Psoas muscle (tissue), 8 donors: ENCODE measurements around the gene KCNH2. TPM values are rescaled to one million over a fixed set of nuclear protein-coding genes. Genes with fewer than 3 reads are reported as not detected.

Experiments
- ATAC-seq, 4 donors: fragments of 200-7000 bp; cut with Tn5 transposase; one replicate each; pipeline ENCODE4 v1.9.1; 2020; ENCODE audit warnings: moderate library complexity in 3 of 4, mild to moderate bottlenecking in 2 of 4
- DNase-seq, 2 donors: peaks; one replicate each; pipeline ENCODE4 v3.0.0-alpha.2; 2020
- H3K27ac ChIP-seq: fragments of 200-600 bp; one replicate; pipeline ENCODE4 v1.8.0; 2022
- H3K27me3 ChIP-seq, 3 donors: fragments of 200-600 bp in 1 of 3; one replicate each; pipeline versions ENCODE4 v1.6.1 to v1.8.0; 2013 to 2022; ENCODE audit warnings: low read length in 2 of 3, mild to moderate bottlenecking in 2 of 3, moderate library complexity in 1 of 3; ENCODE audit not compliant: insufficient read depth in 3 of 3
- H3K36me3 ChIP-seq, 2 donors: fragments of 200-600 bp in 1 of 2; one replicate each; pipeline versions ENCODE4 v1.6.1 to v1.8.0; 2013 to 2022; ENCODE audit warnings: low read depth in 1 of 2, mild to moderate bottlenecking in 1 of 2, moderate library complexity in 1 of 2; ENCODE audit not compliant: insufficient read depth in 1 of 2
- H3K4me1 ChIP-seq: fragments of 200-600 bp; one replicate; pipeline ENCODE4 v1.8.0; 2022
- H3K4me3 ChIP-seq: fragments of 200-600 bp; one replicate; pipeline ENCODE4 v1.8.0; 2022; ENCODE audit warnings: mild to moderate bottlenecking
- H3K9me3 ChIP-seq: fragments of 200-600 bp; one replicate; pipeline ENCODE4 v1.8.0; 2022
- CTCF ChIP-seq: fragments of 200-600 bp; IDR thresholded peaks from one replicate; pipeline ENCODE4 v1.8.0; 2022; ENCODE audit warnings: antibody characterized with exemption
- WGBS, 3 donors: extraction: QIAGEN DNeasy Blood & Tissue Kit; methylation state at CpG; one replicate each; pipeline versions ENCODE4 v1.1.6 to v1.1.7; 2013; 5-methylcytosine and 5-hydroxymethylcytosine counted together
- intact Hi-C, 2 donors: fragments of 100-400 bp; cut with DNase I; formaldehyde crosslinking; loops; one replicate each; pipeline versions ENCODE4 v1.11.0 to v1.14.2; 2022
- polyA plus RNA-seq, 3 donors: library from polyadenylated mRNA; stranded (reverse); fragments of 200-250 nt; gene quantifications; one replicate each; pipeline ENCODE4 v1.2.3, GENCODE V29; 2013
- total RNA-seq, 4 donors: library from RNA; stranded (reverse); fragmentation: NEBNext Ultra II Directional in 2 of 4; extraction: Animal tissue kit (Norgen Biotek cat#: 25700) in 2 of 4; gene quantifications; one replicate each; pipeline versions ENCODE4 v1.2.1 to v1.2.4, GENCODE V29; 2021 to 2023
- donor health status: healthy with polysubstance abuse.
- donor health status: DM: no; HTN: no; CAD: no; lungs with moderate emphysema.
- donor health status: Bipolar disorder and iron deficiency.
- donor health status: healthy.
- donor health status: DM: yes; HTN: yes; CAD: no.
- donor health status: DM: no; HTN: no; CAD: no.
- donor health status: DM: no; HTN: no; CAD: no.
- donor health status: DM: yes; HTN: yes; CAD: no.

KCNH2 gene
- total and polyA plus RNA-seq, 7 donors, result 0.18 to 0.48 (median 0.22) TPM

- Histone ChIP-seq H3K9me3 (no peaks in the 10 kb centered on the region), H3K27ac (no peak overlapping the region), H3K4me3 (no peak overlapping the region), H3K36me3 (no peaks in the 10 kb centered on the region), H3K4me1 (peaks cover 19% of the 10 kb centered on the region), H3K27me3 (peaks cover 0 to 11% (median 0%) of the 10 kb centered on the region in 3 donors)
- DNase-seq, result peak in 1 of 2 donors; percentile 40
- ATAC-seq, result peak in 1 of 4 donors; percentile 54
- intact Hi-C loops, result no loop called here
- no peak for TF ChIP-seq CTCF
- 57 to 62% (median 58%) methylated on average over 13 to 16 of the region's 16 CpGs for WGBS, 3 donors
These were observed 13.5 kb downstream of the KCNH2 start for GRCh38 chr7:150964593-150965111.

DNA sequence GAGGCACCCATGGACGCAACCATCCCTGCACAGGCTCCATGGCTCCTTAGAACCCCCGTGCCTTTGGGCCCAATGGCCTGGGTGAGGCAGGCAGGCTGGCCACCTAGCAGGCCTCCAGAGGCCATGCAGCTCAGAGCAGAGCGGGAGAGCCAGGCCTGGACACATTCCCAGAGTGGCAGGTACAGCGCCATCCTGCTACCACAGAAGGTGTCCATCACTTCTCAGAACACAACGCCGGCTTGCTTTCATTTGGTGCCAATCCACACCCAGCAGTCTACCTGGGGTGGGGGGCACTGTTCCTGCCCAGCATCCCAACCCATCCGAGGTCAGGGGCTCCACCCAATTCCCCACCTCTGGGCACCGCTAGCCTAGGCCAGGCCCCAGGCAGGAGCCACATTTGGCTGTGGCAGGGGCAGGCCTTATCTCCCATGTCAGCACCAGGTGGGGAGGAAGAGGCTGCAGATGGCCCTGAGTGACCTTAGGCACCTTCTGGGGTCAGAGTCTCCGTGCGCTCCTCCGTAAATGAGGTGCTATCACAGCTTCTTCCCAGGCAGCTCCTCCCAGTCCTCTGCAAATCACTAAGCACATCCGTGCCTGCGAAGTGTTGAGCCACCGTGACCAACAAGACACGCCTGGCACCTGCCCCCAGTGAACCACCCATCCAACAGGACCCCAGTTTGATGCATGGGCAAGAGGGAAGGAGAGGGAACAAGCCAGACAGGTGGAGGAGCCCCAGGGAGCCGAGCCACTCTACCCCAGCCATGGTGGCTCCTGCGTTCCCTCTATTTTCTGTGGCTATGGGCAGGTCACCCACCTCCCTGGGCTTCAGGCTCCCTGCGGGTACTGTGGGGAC lies 14.2 kb downstream of the KCNH2 start:
- no peak for TF ChIP-seq CTCF

DNA sequence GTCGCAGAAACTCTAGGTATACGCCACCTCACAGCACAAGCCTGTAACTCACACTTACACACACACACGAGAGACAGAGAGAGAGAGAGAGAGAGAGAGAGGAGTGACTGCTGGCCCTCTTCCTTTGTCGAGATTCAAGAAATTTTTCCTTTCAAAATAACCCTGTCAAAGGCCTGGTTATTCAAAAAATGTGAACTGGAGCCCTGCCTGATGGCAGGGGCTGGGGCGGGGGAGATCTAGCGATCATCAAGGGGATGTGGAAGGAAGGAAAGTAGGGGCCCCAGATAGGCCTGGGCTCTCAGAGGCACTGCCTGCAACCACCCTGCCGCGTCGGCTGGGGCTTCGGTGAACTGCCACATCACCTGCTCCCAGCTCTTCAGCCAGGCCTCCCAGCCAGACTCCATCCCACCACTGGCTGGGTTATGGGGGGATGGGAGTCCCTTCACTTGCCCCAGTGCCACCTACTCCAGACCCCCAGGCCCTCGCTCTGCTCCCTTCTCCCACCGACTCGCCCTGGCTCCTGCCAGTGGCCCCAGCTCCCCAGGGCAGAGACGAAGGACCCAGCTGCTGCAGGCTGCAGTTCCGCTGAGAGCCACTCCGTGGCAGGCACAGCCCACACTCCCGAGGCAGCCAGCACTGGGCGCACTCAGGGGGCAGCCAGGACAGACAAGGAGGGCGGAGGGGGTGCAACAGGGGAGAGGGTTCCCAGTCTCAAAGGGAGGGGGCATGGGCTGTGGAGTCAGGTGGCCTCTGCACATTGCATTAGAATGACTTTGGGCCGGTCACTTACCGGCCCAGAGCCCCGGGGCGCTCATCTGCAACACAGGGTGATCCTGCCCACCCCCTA lies 15.3 kb downstream of the KCNH2 start:
- peaks cover 5% of the 10 kb centered on the region for H3K4me1 ChIP-seq
- H3K4me3 ChIP-seq, result no peak overlapping the region
- H3K36me3 ChIP-seq, result no peaks in the 10 kb centered on the region
- no peaks in the 10 kb centered on the region for H3K9me3 ChIP-seq
- intact Hi-C loops, result no loop called here
- H3K27me3 ChIP-seq, result peaks cover 0 to 16% (median 0%) of the 10 kb centered on the region in 3 donors
- H3K27ac ChIP-seq, result no peak overlapping the region
- WGBS, 3 donors, result 46 to 51% (median 47%) methylated on average over 22 to 23 of the region's 23 CpGs
- DNase-seq (peak in 1 of 2 donors; percentile 31), ATAC-seq (peak; percentile 77 to 84 (median 80))
- peak; percentile 70 for TF ChIP-seq CTCF

More for the DNA sequence above, 14.2 kb downstream of the KCNH2 start:
- intact Hi-C loops, result no loop called here
- ATAC-seq, result no peak
- peak in 1 of 2 donors; percentile 6 for DNase-seq
- WGBS, 3 donors, result 76 to 86% (median 81%) methylated on average over 18 of the region's 18 CpGs
- H3K4me3 ChIP-seq, result no peak overlapping the region
- H3K36me3 ChIP-seq, result no peaks in the 10 kb centered on the region
- H3K9me3 ChIP-seq, result no peaks in the 10 kb centered on the region
- H3K27me3 ChIP-seq, result peaks cover 0 to 11% (median 0%) of the 10 kb centered on the region in 3 donors
- H3K4me1 ChIP-seq, result peaks cover 14% of the 10 kb centered on the region
- no peak overlapping the region for H3K27ac ChIP-seq

- intact Hi-C loops, result no loop called here
- H3K4me1 ChIP-seq, result peaks cover 1% of the 10 kb centered on the region
- no peaks in the 10 kb centered on the region for H3K9me3 ChIP-seq
- H3K36me3 ChIP-seq, result no peaks in the 10 kb centered on the region
- 59 to 71% (median 68%) methylated on average over 2 of the region's 2 CpGs for WGBS, 3 donors
- no peak for ATAC-seq
- no peak for TF ChIP-seq CTCF
- H3K4me3 ChIP-seq, result no peak overlapping the region
- no peak overlapping the region for H3K27ac ChIP-seq
- no peak for DNase-seq
- peaks cover 0 to 22% (median 0%) of the 10 kb centered on the region in 3 donors for H3K27me3 ChIP-seq
These were observed 15.9 kb downstream of the KCNH2 start for GRCh38 chr7:150962290-150962552.
